Loucy (cell line): ENCODE measurements around the gene SYNJ2.

Experiments used
- CTCF ChIP-seq: fragments of 200-600 bp; sonication (generic); conservative IDR thresholded peaks from 2 replicates; pipeline ENCODE4 v1.5.1; 2014; ENCODE audit warnings: mild to moderate bottlenecking, antibody characterized with exemption, low read length
- EZH2phosphoT487 ChIP-seq: fragments of 200-600 bp; IDR thresholded peaks from 2 replicates; pipeline ENCODE4 v1.6.1; 2018; ENCODE audit warnings: antibody characterized with exemption, mild to moderate bottlenecking, moderate library complexity, borderline replicate concordance

DNA sequence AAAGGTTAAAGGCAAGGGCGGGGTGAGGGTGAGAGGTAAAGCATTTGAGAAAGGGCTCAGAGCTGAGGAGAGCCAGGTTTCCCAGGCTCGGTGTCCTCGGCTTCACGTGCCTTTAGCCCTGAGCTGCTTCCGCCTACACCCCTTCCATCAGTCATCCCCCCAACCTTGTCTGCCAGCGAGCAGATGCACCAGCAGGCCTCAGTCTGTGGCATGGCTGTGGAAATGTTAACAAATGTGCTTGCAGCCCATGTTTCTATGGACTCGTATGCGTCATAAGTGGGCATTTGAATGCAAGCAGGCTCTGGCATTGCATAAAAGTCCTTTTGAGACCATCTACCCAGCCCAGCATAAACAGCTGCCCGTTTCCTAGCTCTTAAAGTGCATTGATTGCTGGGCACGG, 88.8 kb downstream of the SYNJ2 start:
- TF ChIP-seq CTCF = no peak
- TF ChIP-seq EZH2phosphoT487 = no peak
